ENCODE results near the gene RASSF9.

Gene RASSF9

GRCh38 chr12:85836197-85837090 is at the start of gene RASSF9:
Gene RASSF9, minus strand, starts transcription at chr12:85836409. Its CDS starts 208 bp downstream, at chr12:85836201.
- H3K4me3 ChIP-seq (ENCODE audit: low read depth, low read length) = no peak within 1 kb of the TSS
- TF ChIP-seq CTCF (IDR thresholded peaks at IDR 0.05; ENCODE audit: low read depth, low read length, missing control alignments) = no peak
- DNase-seq (ENCODE audit: low read depth) = no peak

GRCh38 chr12:85883763-85884162 is 47.6 kb upstream of the RASSF9 start:
- no peak for DNase-seq (ENCODE audit: low read depth)
- H3K4me3 ChIP-seq (ENCODE audit: low read depth, low read length) = no peak overlapping the region
- TF ChIP-seq CTCF (IDR thresholded peaks at IDR 0.05; ENCODE audit: low read depth, low read length, missing control alignments) = no peak

- TF ChIP-seq CTCF (IDR thresholded peaks at IDR 0.05; ENCODE audit: low read depth, low read length, missing control alignments) = no peak
- no peak for DNase-seq (ENCODE audit: low read depth)
- H3K4me3 ChIP-seq (ENCODE audit: low read depth, low read length) = no peak overlapping the region
These were observed 41.2 kb upstream of the RASSF9 start for GRCh38 chr12:85877459-85877858.

GRCh38 chr12:85874031-85874461 is 37.8 kb upstream of the RASSF9 start, which contains the start of gene NTS:
Gene NTS, plus strand, starts transcription at chr12:85874295. Its CDS starts 109 bp downstream, at chr12:85874404.
- no peak for DNase-seq (ENCODE audit: low read depth)
- no peak within 1 kb of the TSS for H3K4me3 ChIP-seq (ENCODE audit: low read depth, low read length)
- TF ChIP-seq CTCF (IDR thresholded peaks at IDR 0.05; ENCODE audit: low read depth, low read length, missing control alignments) = peak; percentile 8

GRCh38 chr12:85872497-85873091 is 36.4 kb upstream of the RASSF9 start:
- TF ChIP-seq CTCF (IDR thresholded peaks at IDR 0.05; ENCODE audit: low read depth, low read length, missing control alignments) = peak; percentile 70
- DNase-seq (ENCODE audit: low read depth) = no peak
- H3K4me3 ChIP-seq (ENCODE audit: low read depth, low read length) = no peak overlapping the region

- peak; percentile 68 for TF ChIP-seq CTCF (IDR thresholded peaks at IDR 0.05; ENCODE audit: low read depth, low read length, missing control alignments)
- DNase-seq (ENCODE audit: low read depth) = no peak
These were observed 31.0 kb upstream of the RASSF9 start for GRCh38 chr12:85866986-85867776.

More at GRCh38 chr12:85866986-85867776, 31.0 kb upstream of the RASSF9 start:
- no peak overlapping the region for H3K4me3 ChIP-seq (ENCODE audit: low read depth, low read length)

Measured in GM12864 (cell line).